GM23338 (cell line): ENCODE measurements around the gene RGL1. TPM values are rescaled to one million over a fixed set of nuclear protein-coding genes. Genes with fewer than 3 reads are reported as not detected.

Experiments
- ATAC-seq: fragments of 200-7000 bp; cut with Tn5 transposase; 3 replicates; pipeline ENCODE4 v1.9.1; 2020
- DNase-seq: peaks from one replicate; pipeline ENCODE4 v3.0.0-alpha.2; 2015; ENCODE audit warnings: low spot score
- H2AFZ ChIP-seq: fragments of 200-600 bp; sonication (generic); 2 replicates; pipeline ENCODE4 v1.8.0; 2016; ENCODE audit warnings: antibody characterized with exemption, mild to moderate bottlenecking, moderate library complexity
- H3F3A ChIP-seq: fragments of 200-600 bp; sonication (generic); replicated peaks from 2 replicates; pipeline ENCODE4 v1.8.0; 2017; ENCODE audit warnings: antibody characterized with exemption, mixed run types, low read depth
- H3K27ac ChIP-seq: fragments of 200-600 bp; sonication (generic); 2 replicates; pipeline ENCODE4 v1.6.1; 2016; ENCODE audit warnings: low read depth
- H3K27me3 ChIP-seq: fragments of 200-600 bp; sonication (generic); 2 replicates; pipeline ENCODE4 v1.8.0; 2016; ENCODE audit warnings: mild to moderate bottlenecking, mixed run types, moderate library complexity; ENCODE audit not compliant: insufficient read depth
- H3K36me3 ChIP-seq: fragments of 200-600 bp; sonication (generic); 2 replicates; pipeline ENCODE4 v1.8.0; 2016; ENCODE audit warnings: mild to moderate bottlenecking; ENCODE audit not compliant: insufficient read depth
- H3K4me1 ChIP-seq: fragments of 200-600 bp; sonication (generic); 2 replicates; pipeline ENCODE4 v1.8.0; 2016; ENCODE audit warnings: mild to moderate bottlenecking, moderate library complexity; ENCODE audit not compliant: insufficient read depth
- H3K4me2 ChIP-seq: fragments of 200-600 bp; sonication (generic); 2 replicates; pipeline ENCODE4 v1.7.1; 2017; ENCODE audit warnings: mixed run types
- H3K4me3 ChIP-seq: fragments of 200-600 bp; sonication (generic); 2 replicates; pipeline ENCODE4 v1.6.1; 2016; ENCODE audit warnings: mixed run types
- H3K79me2 ChIP-seq: fragments of 200-600 bp; sonication (generic); replicated peaks from 2 replicates; pipeline ENCODE4 v1.8.0; 2017; ENCODE audit warnings: mild to moderate bottlenecking; ENCODE audit not compliant: insufficient read depth
- H3K9me2 ChIP-seq: fragments of 200-600 bp; sonication (generic); 2 replicates; pipeline ENCODE4 v1.8.0; 2017; ENCODE audit not compliant: insufficient read depth
- H4K20me1 ChIP-seq: fragments of 200-600 bp; sonication (generic); replicated peaks from 2 replicates; pipeline ENCODE4 v1.8.0; 2017; ENCODE audit warnings: mild to moderate bottlenecking; ENCODE audit not compliant: insufficient read depth
- H3K27ac Mint-ChIP-seq: 2 replicates; pipeline ENCODE4 v1.8.0; 2020; ENCODE audit warnings: inconsistent platforms, mild to moderate bottlenecking, moderate library complexity, mixed read lengths
- H3K27me3 Mint-ChIP-seq: 3 replicates; pipeline ENCODE4 v1.8.0; 2022; ENCODE audit warnings: low read depth, mild to moderate bottlenecking, moderate library complexity, mixed read lengths, inconsistent platforms; ENCODE audit not compliant: insufficient read depth, poor library complexity
- H3K36me3 Mint-ChIP-seq: 3 replicates; pipeline ENCODE4 v1.8.0; 2021; ENCODE audit warnings: low read depth, mild to moderate bottlenecking, inconsistent platforms, moderate library complexity, mixed read lengths
- H3K4me1 Mint-ChIP-seq: 3 replicates; pipeline ENCODE4 v1.8.0; 2020; ENCODE audit warnings: mild to moderate bottlenecking, inconsistent platforms, mixed read lengths
- H3K4me3 Mint-ChIP-seq: 3 replicates; pipeline ENCODE4 v1.8.0; 2021; ENCODE audit warnings: moderate library complexity, mild to moderate bottlenecking, inconsistent platforms, mixed read lengths
- H3K9me3 Mint-ChIP-seq: 3 replicates; pipeline ENCODE4 v1.8.0; 2020; ENCODE audit warnings: moderate library complexity, mild to moderate bottlenecking, inconsistent platforms, mixed read lengths
- CREB1 ChIP-seq: fragments of 250-450 bp; sonication (Bioruptor Pico); IDR thresholded peaks from 2 replicates; pipeline ENCODE4 v1.5.0; 2020; ENCODE audit warnings: low read depth, mild to moderate bottlenecking, moderate library complexity
- CTCF ChIP-seq, 2 experiments: fragments of 200-600 bp in 1 of 2; sonication (generic) in 1 of 2; conservative IDR thresholded peaks; 2 replicates each; pipeline versions ENCODE4 v1.5.1 to v1.6.1; 2016 to 2017; ENCODE audit warnings: antibody characterized with exemption in 2 of 2, low read depth in 2 of 2, mild to moderate bottlenecking in 2 of 2, moderate library complexity in 1 of 2
- NANOG ChIP-seq: IDR thresholded peaks from 2 replicates; pipeline ENCODE4 v1.6.1; 2016; ENCODE audit warnings: antibody characterized with exemption, borderline replicate concordance
- STAT1 ChIP-seq: IDR thresholded peaks from one replicate; pipeline ENCODE4 v1.6.1; 2016; ENCODE audit warnings: antibody characterized with exemption; ENCODE audit not compliant: unreplicated experiment
- ZNF114 ChIP-seq: fragments of 250-450 bp; sonication (Bioruptor Pico); IDR thresholded peaks from 2 replicates; pipeline ENCODE4 v1.5.0; 2020; ENCODE audit warnings: mild to moderate bottlenecking, moderate library complexity
- ZNF331 ChIP-seq: fragments of 250-450 bp; sonication (Bioruptor Pico); IDR thresholded peaks from 2 replicates; pipeline ENCODE4 v1.5.0; 2020; ENCODE audit warnings: low read depth, mild to moderate bottlenecking, moderate library complexity
- polyA plus RNA-seq: library from polyadenylated mRNA; unstranded; fragments of >200 nt; fragmentation: Nextera tagmentation; extraction: Ambion mirVana; gene quantifications from 2 replicates; pipeline ENCODE4 v1.2.1, GENCODE V29; 2016
- total RNA-seq: library from RNA; depleted of rRNA; stranded (reverse); fragments of >200 nt; shearing (Covaris generic); gene quantifications from 2 replicates; pipeline ENCODE4 v1.2.3, GENCODE V29; 2014
- TF ChIP-seq, protein P1 (sequence below): IDR thresholded peaks from 2 replicates; pipeline ENCODE4 v1.6.1; 2016; ENCODE audit warnings: antibody characterized with exemption
- TF ChIP-seq, protein P2 (sequence below): fragments of 250-450 bp; sonication (Bioruptor Pico); IDR thresholded peaks from 2 replicates; pipeline ENCODE4 v1.5.0; 2020; ENCODE audit warnings: mild to moderate bottlenecking, moderate library complexity
- TF ChIP-seq, protein P3 (sequence below): IDR thresholded peaks from one replicate; pipeline ENCODE4 v1.6.1; 2018; ENCODE audit warnings: antibody characterized with exemption; ENCODE audit not compliant: unreplicated experiment

Gene RGL1
- total and polyA plus RNA-seq, 2 experiments from 2014 or later: 0.91 to 2.6 TPM

GRCh38 chr1:183877053-183877720 is 72.3 kb downstream of the RGL1 start:
- Histone ChIP-seq H3K4me2 (no peak overlapping the region), H2AFZ (no peak overlapping the region), H4K20me1 (no peaks in the 10 kb centered on the region), H3K9me2 (peaks cover 8% of the 10 kb centered on the region), H3K79me2 (no peaks in the 10 kb centered on the region), H3K4me3 (no peak overlapping the region), H3K27me3 (no peaks in the 10 kb centered on the region), H3K27ac (no peak overlapping the region), H3K36me3 (no peaks in the 10 kb centered on the region), H3K4me1 (peaks cover 11% of the 10 kb centered on the region), H3F3A (no peaks in the 10 kb centered on the region)
- H3K27me3 Mint-ChIP-seq: no peaks in the 10 kb centered on the region
- ATAC-seq (no peak), DNase-seq (no peak)
- peaks cover 35% of the 10 kb centered on the region for H3K4me1 Mint-ChIP-seq
- no peak overlapping the region for H3K4me3 Mint-ChIP-seq
- TF ChIP-seq, protein P1, sequence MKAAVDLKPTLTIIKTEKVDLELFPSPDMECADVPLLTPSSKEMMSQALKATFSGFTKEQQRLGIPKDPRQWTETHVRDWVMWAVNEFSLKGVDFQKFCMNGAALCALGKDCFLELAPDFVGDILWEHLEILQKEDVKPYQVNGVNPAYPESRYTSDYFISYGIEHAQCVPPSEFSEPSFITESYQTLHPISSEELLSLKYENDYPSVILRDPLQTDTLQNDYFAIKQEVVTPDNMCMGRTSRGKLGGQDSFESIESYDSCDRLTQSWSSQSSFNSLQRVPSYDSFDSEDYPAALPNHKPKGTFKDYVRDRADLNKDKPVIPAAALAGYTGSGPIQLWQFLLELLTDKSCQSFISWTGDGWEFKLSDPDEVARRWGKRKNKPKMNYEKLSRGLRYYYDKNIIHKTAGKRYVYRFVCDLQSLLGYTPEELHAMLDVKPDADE: no peak
- TF ChIP-seq CTCF (conservative IDR thresholded peaks at IDR 0.05; ENCODE audit: low read depth in 2 of 2) (no peak), ZNF331 (CRISPR knock-in tag) (no peak), STAT1 (no peak), NANOG (no peak), ZNF114 (CRISPR knock-in tag) (no peak), CREB1 (no peak)
- TF ChIP-seq, protein P2, sequence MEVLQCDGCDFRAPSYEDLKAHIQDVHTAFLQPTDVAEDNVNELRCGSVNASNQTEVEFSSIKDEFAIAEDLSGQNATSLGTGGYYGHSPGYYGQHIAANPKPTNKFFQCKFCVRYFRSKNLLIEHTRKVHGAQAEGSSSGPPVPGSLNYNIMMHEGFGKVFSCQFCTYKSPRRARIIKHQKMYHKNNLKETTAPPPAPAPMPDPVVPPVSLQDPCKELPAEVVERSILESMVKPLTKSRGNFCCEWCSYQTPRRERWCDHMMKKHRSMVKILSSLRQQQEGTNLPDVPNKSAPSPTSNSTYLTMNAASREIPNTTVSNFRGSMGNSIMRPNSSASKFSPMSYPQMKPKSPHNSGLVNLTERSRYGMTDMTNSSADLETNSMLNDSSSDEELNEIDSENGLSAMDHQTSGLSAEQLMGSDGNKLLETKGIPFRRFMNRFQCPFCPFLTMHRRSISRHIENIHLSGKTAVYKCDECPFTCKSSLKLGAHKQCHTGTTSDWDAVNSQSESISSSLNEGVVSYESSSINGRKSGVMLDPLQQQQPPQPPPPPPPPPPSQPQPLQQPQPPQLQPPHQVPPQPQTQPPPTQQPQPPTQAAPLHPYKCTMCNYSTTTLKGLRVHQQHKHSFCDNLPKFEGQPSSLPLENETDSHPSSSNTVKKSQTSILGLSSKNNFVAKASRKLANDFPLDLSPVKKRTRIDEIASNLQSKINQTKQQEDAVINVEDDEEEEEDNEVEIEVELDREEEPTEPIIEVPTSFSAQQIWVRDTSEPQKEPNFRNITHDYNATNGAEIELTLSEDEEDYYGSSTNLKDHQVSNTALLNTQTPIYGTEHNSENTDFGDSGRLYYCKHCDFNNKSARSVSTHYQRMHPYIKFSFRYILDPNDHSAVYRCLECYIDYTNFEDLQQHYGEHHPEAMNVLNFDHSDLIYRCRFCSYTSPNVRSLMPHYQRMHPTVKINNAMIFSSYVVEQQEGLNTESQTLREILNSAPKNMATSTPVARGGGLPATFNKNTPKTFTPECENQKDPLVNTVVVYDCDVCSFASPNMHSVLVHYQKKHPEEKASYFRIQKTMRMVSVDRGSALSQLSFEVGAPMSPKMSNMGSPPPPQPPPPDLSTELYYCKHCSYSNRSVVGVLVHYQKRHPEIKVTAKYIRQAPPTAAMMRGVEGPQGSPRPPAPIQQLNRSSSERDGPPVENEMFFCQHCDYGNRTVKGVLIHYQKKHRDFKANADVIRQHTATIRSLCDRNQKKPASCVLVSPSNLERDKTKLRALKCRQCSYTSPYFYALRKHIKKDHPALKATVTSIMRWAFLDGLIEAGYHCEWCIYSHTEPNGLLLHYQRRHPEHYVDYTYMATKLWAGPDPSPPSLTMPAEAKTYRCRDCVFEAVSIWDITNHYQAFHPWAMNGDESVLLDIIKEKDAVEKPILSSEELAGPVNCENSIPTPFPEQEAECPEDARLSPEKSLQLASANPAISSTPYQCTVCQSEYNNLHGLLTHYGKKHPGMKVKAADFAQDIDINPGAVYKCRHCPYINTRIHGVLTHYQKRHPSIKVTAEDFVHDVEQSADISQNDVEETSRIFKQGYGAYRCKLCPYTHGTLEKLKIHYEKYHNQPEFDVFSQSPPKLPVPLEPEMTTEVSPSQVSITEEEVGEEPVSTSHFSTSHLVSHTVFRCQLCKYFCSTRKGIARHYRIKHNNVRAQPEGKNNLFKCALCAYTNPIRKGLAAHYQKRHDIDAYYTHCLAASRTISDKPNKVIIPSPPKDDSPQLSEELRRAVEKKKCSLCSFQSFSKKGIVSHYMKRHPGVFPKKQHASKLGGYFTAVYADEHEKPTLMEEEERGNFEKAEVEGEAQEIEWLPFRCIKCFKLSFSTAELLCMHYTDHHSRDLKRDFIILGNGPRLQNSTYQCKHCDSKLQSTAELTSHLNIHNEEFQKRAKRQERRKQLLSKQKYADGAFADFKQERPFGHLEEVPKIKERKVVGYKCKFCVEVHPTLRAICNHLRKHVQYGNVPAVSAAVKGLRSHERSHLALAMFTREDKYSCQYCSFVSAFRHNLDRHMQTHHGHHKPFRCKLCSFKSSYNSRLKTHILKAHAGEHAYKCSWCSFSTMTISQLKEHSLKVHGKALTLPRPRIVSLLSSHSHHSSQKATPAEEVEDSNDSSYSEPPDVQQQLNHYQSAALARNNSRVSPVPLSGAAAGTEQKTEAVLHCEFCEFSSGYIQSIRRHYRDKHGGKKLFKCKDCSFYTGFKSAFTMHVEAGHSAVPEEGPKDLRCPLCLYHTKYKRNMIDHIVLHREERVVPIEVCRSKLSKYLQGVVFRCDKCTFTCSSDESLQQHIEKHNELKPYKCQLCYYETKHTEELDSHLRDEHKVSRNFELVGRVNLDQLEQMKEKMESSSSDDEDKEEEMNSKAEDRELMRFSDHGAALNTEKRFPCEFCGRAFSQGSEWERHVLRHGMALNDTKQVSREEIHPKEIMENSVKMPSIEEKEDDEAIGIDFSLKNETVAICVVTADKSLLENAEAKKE (CRISPR knock-in tag): no peak
- TF ChIP-seq, protein P3, sequence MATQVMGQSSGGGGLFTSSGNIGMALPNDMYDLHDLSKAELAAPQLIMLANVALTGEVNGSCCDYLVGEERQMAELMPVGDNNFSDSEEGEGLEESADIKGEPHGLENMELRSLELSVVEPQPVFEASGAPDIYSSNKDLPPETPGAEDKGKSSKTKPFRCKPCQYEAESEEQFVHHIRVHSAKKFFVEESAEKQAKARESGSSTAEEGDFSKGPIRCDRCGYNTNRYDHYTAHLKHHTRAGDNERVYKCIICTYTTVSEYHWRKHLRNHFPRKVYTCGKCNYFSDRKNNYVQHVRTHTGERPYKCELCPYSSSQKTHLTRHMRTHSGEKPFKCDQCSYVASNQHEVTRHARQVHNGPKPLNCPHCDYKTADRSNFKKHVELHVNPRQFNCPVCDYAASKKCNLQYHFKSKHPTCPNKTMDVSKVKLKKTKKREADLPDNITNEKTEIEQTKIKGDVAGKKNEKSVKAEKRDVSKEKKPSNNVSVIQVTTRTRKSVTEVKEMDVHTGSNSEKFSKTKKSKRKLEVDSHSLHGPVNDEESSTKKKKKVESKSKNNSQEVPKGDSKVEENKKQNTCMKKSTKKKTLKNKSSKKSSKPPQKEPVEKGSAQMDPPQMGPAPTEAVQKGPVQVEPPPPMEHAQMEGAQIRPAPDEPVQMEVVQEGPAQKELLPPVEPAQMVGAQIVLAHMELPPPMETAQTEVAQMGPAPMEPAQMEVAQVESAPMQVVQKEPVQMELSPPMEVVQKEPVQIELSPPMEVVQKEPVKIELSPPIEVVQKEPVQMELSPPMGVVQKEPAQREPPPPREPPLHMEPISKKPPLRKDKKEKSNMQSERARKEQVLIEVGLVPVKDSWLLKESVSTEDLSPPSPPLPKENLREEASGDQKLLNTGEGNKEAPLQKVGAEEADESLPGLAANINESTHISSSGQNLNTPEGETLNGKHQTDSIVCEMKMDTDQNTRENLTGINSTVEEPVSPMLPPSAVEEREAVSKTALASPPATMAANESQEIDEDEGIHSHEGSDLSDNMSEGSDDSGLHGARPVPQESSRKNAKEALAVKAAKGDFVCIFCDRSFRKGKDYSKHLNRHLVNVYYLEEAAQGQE: no peak
- no peak overlapping the region for H3K27ac Mint-ChIP-seq
- H3K36me3 Mint-ChIP-seq: no peaks in the 10 kb centered on the region
- H3K9me3 Mint-ChIP-seq: no peaks in the 10 kb centered on the region
